Breast epithelium (tissue), 4 donors: ENCODE measurements around the gene PARD3B. TPM values are rescaled to one million over a fixed set of nuclear protein-coding genes. Genes with fewer than 3 reads are reported as not detected.

Experiments
- DNase-seq, 2 donors: peaks; one replicate each; pipeline ENCODE4 v3.0.0-alpha.2; 2019; ENCODE audit warnings: low spot score in 2 of 2
- H3K27ac ChIP-seq, 2 donors: fragments of 200-600 bp; sonication (generic) in 1 of 2; one replicate each; pipeline ENCODE4 v1.5.1; 2016 to 2019; ENCODE audit warnings: mild to moderate bottlenecking in 1 of 2
- H3K27me3 ChIP-seq, 2 donors: fragments of 200-600 bp; sonication (generic) in 1 of 2; one replicate each; pipeline versions ENCODE4 v1.5.1 to v1.6.0; 2017 to 2019; ENCODE audit warnings: control low read depth in 1 of 2, mild to moderate bottlenecking in 1 of 2
- H3K36me3 ChIP-seq: fragments of 200-600 bp; one replicate; pipeline ENCODE4 v1.5.1; 2019
- H3K4me1 ChIP-seq, 2 donors: fragments of 200-600 bp; sonication (generic); one replicate each; pipeline ENCODE4 v1.5.1; 2016 to 2019; ENCODE audit warnings: control low read depth in 1 of 2
- H3K4me3 ChIP-seq, 3 donors: fragments of 200-600 bp; sonication (generic); 1 replicate in 2 of 3; 2 replicates in 1 of 3; pipeline ENCODE4 v1.5.1; 2016 to 2019; ENCODE audit warnings: mild to moderate bottlenecking in 3 of 3, moderate library complexity in 2 of 3
- H3K9me3 ChIP-seq, 2 donors: fragments of 200-600 bp; sonication (generic) in 1 of 2; one replicate each; pipeline ENCODE4 v1.5.1; 2016 to 2019; ENCODE audit warnings: control low read depth in 1 of 2
- CTCF ChIP-seq, 3 donors: fragments of 450-650 bp; IDR thresholded peaks; one replicate each; pipeline ENCODE4 v1.5.1; 2016 to 2017; ENCODE audit warnings: antibody characterized with exemption in 3 of 3, mild to moderate bottlenecking in 3 of 3, moderate library complexity in 3 of 3
- POLR2A ChIP-seq: fragments of 450-650 bp; IDR thresholded peaks from one replicate; pipeline ENCODE4 v1.6.1; 2016; ENCODE audit warnings: antibody characterized with exemption, mild to moderate bottlenecking, moderate library complexity
- POLR2AphosphoS5 ChIP-seq, 3 donors: sonication (generic); formaldehyde crosslinking; IDR thresholded peaks; one replicate each; pipeline ENCODE4 v1.6.1; 2017; ENCODE audit warnings: antibody characterized with exemption in 3 of 3
- intact Hi-C: fragments of 100-400 bp; cut with DNase I; formaldehyde crosslinking; loops from one replicate; pipeline ENCODE4 v1.15.1; 2023; ENCODE audit warnings: low total_unique reads
- total RNA-seq, 3 donors: library from RNA; depleted of rRNA; stranded (reverse); fragments of >200 nt; gene quantifications; one replicate each; pipeline ENCODE4 v1.1.0, GENCODE V29; 2016

The PARD3B gene
- total RNA-seq, 3 donors from 2014 or later = 24.6 to 66.2 (median 25.9) TPM

GRCh38 chr2:204835786-204836185, 290.5 kb downstream of the PARD3B start:
- Histone ChIP-seq H3K27me3 (no peaks in the 10 kb centered on the region), H3K9me3 (no peaks in the 10 kb centered on the region), H3K36me3 (no peaks in the 10 kb centered on the region), H3K27ac (no peak overlapping the region), H3K4me3 (no peak overlapping the region), H3K4me1 (no peaks in the 10 kb centered on the region)
- intact Hi-C loops = no loop called here
- no peak for DNase-seq
- no peak for TF ChIP-seq CTCF (IDR thresholded peaks at IDR 0.05)
- no peak for TF ChIP-seq POLR2A
- TF ChIP-seq POLR2AphosphoS5 (IDR thresholded peaks at IDR 0.05) = no peak

DNA sequence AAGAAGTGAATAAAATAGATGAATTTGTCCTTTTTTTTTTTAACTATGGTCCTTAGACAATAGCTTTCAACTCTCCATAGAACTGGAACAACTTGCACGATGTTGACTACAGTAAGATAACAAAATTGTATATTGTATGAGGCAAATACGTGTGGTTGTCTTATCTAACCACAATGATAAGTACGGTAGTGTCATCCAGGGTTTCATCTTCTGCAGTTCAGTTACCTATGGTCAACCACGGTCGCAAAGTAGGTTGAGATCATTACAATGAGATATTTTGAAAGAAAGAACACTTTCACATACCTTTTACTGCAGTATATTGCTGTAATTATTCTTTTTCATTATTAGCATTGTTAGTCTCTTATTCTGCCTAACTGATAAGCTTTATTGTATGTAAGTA, 295.2 kb downstream of the PARD3B start:
- H3K36me3 ChIP-seq = no peaks in the 10 kb centered on the region
- TF ChIP-seq POLR2A (no peak), CTCF (IDR thresholded peaks at IDR 0.05) (no peak), POLR2AphosphoS5 (IDR thresholded peaks at IDR 0.05) (no peak)
- no peaks in the 10 kb centered on the region for H3K4me1 ChIP-seq
- intact Hi-C loops = no loop called here
- no peak overlapping the region for H3K4me3 ChIP-seq
- no peak for DNase-seq
- no peaks in the 10 kb centered on the region for H3K9me3 ChIP-seq
- no peak overlapping the region for H3K27ac ChIP-seq
- no peaks in the 10 kb centered on the region for H3K27me3 ChIP-seq

DNA sequence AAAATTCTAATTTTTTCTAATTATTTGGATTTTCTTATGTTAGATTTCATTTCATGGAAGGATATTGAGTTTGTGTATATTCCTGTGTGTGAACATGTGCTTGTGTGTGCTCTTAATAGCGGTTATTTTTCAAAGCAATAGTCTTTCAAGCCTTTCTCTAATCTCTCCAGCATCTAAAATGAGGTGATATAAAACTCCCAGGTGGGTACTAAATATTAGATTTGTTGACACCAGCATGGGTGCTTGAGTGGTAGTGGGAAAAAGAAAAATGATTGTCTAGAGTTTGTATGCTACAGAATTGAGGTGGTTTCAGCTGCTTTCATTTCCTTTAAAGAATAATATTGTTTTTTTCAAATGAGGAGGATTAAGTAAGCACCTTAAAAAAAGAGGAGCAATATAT, 296.8 kb downstream of the PARD3B start:
- H3K27me3 ChIP-seq = no peaks in the 10 kb centered on the region
- H3K9me3 ChIP-seq = no peaks in the 10 kb centered on the region
- no peaks in the 10 kb centered on the region for H3K36me3 ChIP-seq
- H3K4me3 ChIP-seq = no peak overlapping the region
- no peak overlapping the region for H3K27ac ChIP-seq
- DNase-seq = no peak
- TF ChIP-seq CTCF (IDR thresholded peaks at IDR 0.05) (no peak), POLR2AphosphoS5 (IDR thresholded peaks at IDR 0.05) (no peak), POLR2A (no peak)
- intact Hi-C loops = no loop called here
- no peaks in the 10 kb centered on the region for H3K4me1 ChIP-seq

GRCh38 chr2:204842661-204843485, 297.6 kb downstream of the PARD3B start:
- Histone ChIP-seq H3K27ac (no peak overlapping the region), H3K9me3 (no peaks in the 10 kb centered on the region), H3K4me3 (no peak overlapping the region), H3K27me3 (no peaks in the 10 kb centered on the region), H3K4me1 (no peaks in the 10 kb centered on the region), H3K36me3 (no peaks in the 10 kb centered on the region)
- no peak for DNase-seq
- TF ChIP-seq POLR2AphosphoS5 (IDR thresholded peaks at IDR 0.05) = no peak
- no peak for TF ChIP-seq POLR2A
- no peak for TF ChIP-seq CTCF (IDR thresholded peaks at IDR 0.05)
- intact Hi-C loops = no loop called here

DNA sequence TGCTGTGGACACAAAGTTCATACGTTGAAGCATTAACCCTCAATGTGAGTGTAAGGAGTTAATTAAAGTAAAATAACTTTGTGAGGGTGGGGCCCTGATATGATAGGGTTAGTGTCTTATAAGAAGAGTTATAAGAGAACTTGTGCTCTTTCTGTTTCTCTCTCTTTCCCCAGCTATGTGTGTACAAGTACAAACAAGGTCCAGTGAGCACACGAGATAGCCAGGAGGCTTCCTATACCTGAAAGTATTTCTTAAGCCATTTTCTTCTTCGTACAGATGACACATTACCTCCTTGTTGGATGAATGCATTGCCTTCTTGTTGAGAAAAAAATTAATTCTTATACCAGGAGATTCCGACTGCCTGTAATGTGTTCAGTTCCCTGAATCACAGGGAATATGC, 301.2 kb downstream of the PARD3B start:
- TF ChIP-seq POLR2AphosphoS5 (IDR thresholded peaks at IDR 0.05) (no peak), POLR2A (no peak), CTCF (IDR thresholded peaks at IDR 0.05) (no peak)
- intact Hi-C loops = no loop called here
- no peaks in the 10 kb centered on the region for H3K4me1 ChIP-seq
- H3K4me3 ChIP-seq = no peak overlapping the region
- no peaks in the 10 kb centered on the region for H3K9me3 ChIP-seq
- no peak overlapping the region for H3K27ac ChIP-seq
- H3K36me3 ChIP-seq = no peaks in the 10 kb centered on the region
- no peaks in the 10 kb centered on the region for H3K27me3 ChIP-seq
- no peak for DNase-seq
